LNCaP clone FGC (cell line): ENCODE measurements around the gene GLIS2.

Source experiments
- DNase-seq: peaks from one replicate; pipeline ENCODE4 v3.0.0-alpha.2; 2011; ENCODE audit warnings: low read depth
- H3K4me3 ChIP-seq: 2 replicates; pipeline ENCODE4 v1.5.1; 2011; ENCODE audit warnings: mild to moderate bottlenecking, low read depth, low read length, control low read depth
- TF ChIP-seq, protein P1 (sequence below): IDR thresholded peaks from 2 replicates; pipeline ENCODE4 v1.5.1; 2012; ENCODE audit warnings: mild to moderate bottlenecking; ENCODE audit not compliant: control insufficient read depth, insufficient read depth; ENCODE audit errors: extremely low read depth

GLIS2 gene

DNA sequence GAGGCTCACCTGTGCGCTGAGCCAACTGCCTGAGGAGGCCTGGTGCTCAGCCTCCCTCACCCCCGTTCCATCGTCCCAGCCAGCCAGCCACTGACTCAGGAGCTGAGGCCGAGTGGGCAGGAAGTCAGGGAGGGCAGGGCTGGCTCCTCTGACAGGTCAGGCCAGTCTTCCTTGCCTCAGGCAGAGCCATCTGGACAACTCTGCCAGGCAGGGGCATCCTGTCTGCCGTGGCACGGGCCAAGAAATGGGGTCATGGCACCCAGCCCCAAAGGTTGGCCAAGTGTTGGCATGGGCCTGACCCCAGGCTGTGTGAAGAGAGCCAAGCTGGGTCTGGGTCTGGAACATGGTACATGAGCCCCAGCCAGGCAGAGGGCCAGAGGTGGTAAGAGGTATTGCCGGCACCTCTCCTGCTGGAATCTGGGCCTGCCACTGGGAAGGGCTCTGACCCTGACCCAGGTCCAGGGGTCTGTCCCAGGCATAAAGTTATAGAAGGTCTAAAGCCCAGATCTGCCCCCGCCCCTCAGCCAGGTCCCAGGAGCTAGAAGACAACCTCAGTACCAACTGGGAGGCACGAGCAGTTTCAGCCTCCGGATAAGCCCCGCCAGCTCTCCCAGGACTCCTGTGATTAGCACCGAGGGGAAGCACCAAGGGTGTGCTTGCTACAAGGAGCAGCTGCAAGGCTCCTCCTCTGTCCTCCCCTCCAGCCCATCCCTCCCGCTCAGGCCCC is 53.3 kb downstream of the GLIS2 start:
- DNase-seq: peak; percentile 82

DNA sequence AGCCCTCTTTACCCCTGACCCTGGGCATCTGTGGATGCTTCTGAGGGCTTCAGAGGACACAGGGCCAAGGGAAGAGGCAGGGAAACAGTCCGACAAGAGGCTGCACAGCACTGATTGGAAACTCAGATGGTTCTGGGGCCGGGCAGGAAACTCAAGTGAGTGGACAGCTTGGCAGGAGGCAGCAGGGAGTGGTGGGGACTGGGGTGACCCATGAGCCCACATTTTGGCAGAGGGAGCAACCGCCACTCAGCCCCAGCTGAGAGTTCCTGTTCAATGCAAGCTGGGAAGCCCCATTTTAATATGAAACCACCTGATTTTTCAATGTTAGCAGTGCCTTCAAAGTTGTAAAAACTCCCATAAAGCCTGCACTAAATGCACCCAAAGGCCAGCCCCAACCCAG is 54.3 kb downstream of the GLIS2 start:
- TF ChIP-seq, protein P1, sequence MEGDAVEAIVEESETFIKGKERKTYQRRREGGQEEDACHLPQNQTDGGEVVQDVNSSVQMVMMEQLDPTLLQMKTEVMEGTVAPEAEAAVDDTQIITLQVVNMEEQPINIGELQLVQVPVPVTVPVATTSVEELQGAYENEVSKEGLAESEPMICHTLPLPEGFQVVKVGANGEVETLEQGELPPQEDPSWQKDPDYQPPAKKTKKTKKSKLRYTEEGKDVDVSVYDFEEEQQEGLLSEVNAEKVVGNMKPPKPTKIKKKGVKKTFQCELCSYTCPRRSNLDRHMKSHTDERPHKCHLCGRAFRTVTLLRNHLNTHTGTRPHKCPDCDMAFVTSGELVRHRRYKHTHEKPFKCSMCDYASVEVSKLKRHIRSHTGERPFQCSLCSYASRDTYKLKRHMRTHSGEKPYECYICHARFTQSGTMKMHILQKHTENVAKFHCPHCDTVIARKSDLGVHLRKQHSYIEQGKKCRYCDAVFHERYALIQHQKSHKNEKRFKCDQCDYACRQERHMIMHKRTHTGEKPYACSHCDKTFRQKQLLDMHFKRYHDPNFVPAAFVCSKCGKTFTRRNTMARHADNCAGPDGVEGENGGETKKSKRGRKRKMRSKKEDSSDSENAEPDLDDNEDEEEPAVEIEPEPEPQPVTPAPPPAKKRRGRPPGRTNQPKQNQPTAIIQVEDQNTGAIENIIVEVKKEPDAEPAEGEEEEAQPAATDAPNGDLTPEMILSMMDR: no peak
- no peak for DNase-seq
- no peak overlapping the region for H3K4me3 ChIP-seq

More for the DNA sequence above, 53.3 kb downstream of the GLIS2 start:
- H3K4me3 ChIP-seq: no peak overlapping the region
- TF ChIP-seq, protein P1: no peak

DNA sequence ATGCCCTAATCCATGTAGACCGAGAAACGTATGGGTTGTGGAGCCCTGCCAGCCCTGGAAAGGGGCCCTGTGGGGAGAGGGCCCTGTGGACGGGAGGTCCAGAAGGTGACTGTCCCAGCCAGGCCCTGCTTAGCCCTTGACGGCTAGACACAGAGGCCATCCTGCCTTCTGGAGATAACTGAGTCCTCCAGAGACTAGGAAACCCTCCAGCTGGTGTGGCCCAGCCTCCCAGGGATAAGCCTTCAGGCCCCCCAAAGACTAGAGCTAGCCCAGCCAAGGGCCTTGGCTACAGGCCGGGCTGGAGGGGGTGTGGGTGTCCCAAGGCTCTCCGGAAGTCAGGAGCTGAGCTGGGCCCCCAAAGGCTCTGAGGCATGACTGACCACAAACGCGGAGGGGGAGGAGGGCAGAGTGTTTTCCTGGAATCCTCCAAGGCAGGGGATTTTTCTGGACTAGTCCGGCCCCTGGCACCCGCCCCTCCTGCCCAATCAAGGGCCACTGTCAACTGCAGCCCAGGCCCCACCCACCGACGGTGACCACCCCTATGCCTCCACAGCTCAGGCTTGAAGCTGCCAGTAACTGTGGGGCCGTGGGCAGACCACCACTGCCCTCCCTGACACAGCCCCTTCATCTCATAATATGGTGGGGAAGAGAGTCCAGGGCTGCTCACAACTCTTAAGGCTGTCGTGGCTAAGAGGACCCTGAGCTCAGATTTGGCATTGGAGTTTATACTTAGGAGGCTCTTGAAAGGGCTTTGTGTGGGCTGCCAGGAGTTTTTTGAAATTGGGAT is 54.9 kb downstream of the GLIS2 start:
- TF ChIP-seq, protein P1: no peak
- no peak overlapping the region for H3K4me3 ChIP-seq
- DNase-seq: no peak

DNA sequence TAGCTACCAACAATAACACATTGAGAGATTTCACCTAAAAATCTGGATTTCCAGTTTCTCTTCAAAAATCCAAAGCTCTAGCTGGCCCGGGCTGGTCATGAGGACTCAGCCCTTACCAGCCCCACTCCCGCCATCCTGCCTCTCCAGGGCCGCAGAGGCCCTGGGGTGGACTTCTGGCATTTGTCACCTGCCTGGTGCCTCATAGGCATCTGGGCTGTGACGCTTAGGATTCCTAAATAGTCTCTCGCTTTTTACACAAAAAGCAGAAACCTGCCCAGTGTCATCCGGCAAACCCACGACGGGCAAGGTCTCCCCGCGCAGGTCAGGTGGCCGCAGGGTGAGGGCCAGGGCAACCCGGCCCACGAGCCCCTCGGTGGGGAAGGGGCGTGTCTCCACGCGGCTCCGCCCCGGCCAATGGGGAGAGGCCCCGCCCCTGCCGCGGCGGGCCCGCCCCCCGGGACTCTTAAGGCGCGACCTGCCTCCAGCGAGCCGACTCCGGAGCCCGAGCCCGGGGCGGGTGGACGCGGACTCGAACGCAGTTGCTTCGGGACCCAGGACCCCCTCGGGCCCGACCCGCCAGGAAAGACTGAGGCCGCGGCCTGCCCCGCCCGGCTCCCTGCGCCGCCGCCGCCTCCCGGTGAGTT is 55.6 kb downstream of the GLIS2 start, which contains the start of gene VASN:
Gene VASN (plus strand): TSS at position 492 of the 644 bp plus-strand sequence. CDS start 9,030 bp downstream, outside the sequence.
- H3K4me3 ChIP-seq: peak within 1 kb of the TSS; percentile 96
- no peak for DNase-seq
- TF ChIP-seq, protein P1: no peak

DNA sequence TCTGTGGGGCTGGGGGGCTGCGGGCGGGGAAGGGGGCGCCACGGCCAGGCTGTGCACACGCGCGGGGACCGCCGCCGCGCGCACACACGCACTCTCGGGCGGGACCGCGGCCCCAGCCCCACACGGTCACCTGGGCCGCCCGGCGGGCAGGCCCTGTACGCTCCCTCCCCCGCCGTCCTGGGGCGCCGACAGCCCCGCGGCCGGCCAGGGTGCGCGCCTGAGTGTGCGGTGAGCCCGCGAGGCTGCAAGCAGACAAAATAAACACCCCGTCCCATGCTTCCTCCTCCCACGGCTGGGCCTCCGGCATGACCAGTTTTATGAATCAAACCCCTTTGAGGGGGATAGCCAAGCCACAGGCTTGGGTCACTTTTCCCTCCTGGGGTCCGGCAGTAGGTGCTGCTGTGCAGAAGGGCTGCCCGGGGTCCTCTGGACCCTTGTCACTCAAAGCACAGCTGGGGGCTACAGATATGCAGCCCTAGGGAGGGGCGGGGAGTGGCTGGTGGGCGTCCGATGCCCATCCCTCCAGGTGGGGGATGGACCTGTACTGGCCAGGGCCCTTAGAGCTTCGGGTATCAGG is 56.2 kb downstream of the GLIS2 start:
- TF ChIP-seq, protein P1: no peak
- no peak for DNase-seq
- peak overlapping the region; percentile 96 for H3K4me3 ChIP-seq

DNA sequence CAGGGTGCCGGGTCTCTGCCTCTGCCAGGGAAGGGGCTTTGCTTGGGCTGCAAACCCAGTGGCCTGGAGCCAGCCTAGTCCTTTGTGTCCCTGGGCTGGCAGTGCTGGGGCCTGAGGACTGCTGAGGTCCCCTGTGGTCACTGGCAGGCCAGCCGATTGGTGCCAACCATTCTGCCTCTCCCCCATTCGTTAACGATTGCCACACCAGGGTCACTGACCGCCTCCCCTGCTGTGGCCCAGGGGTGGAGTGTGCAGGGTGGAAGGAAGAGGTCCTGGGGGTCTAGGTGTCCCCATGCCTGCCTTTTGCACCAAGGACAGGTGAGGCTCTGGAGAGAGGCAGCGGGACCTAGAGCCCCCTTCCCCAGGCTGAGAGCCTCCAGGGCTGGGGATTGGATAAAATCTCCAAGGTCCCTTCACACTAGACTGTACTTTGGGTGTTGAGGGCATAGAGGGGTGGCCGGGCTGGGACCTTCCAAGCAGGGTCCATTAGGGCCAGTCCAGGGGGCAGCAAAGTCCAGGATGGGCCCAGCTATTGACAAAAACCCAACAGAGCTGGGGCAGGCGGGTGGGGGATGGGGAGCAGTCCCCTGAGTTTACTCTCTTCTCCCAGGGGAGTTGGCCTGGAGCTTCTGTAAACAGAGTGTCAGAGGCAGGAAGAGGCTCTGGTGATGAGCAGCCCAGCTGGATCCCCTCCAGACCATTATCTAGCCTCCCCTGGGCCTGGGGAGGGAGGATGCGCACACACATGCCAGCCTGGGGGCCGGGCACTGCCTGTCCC is 56.9 kb downstream of the GLIS2 start:
- no peak for DNase-seq
- TF ChIP-seq, protein P1: no peak
- H3K4me3 ChIP-seq: peak overlapping the region; percentile 96
